Measurements from ENCODE around the gene SOCS3.

DNA sequence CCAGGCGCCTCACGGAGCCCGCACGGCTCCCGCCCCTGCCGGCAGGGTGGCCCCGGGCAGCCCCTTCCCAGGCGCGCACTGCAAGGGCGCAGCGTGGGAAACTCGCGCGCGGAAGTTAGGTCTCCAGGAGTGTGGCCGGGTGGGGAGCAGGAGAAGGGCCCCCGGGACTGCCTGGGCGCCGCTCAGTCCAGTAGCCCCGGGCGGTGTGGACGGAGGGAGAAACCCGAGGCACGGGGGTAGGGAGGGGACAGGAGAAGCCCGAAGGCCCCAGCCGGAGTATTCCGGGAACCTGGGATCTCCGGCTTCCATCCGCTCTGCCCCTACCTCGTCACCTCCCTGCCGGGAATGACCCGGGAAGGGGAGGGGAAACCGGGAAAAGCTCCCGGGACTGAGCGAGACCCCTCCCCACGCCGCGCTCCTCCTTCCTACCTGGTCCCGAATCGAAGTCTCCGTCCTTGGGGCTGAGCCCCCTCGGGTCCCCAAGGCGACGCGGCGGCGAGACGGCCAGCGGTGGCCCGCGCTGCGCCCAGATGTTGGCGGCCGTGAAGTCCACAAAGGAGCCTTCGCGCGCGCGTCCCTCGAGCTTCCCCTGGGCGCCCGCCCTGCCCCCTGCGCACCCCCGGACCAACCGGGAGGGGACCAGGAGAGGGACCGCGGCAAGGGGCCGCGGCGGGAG lies 418 bp downstream of the SOCS3 start:
- no peak for TF ChIP-seq POLR2A (IDR thresholded peaks at IDR 0.05)
- TF ChIP-seq, protein P1, sequence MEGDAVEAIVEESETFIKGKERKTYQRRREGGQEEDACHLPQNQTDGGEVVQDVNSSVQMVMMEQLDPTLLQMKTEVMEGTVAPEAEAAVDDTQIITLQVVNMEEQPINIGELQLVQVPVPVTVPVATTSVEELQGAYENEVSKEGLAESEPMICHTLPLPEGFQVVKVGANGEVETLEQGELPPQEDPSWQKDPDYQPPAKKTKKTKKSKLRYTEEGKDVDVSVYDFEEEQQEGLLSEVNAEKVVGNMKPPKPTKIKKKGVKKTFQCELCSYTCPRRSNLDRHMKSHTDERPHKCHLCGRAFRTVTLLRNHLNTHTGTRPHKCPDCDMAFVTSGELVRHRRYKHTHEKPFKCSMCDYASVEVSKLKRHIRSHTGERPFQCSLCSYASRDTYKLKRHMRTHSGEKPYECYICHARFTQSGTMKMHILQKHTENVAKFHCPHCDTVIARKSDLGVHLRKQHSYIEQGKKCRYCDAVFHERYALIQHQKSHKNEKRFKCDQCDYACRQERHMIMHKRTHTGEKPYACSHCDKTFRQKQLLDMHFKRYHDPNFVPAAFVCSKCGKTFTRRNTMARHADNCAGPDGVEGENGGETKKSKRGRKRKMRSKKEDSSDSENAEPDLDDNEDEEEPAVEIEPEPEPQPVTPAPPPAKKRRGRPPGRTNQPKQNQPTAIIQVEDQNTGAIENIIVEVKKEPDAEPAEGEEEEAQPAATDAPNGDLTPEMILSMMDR (IDR thresholded peaks at IDR 0.05): no peak
- TF ChIP-seq EP300 (IDR thresholded peaks at IDR 0.05): no peak

Data from tibial nerve (tissue), 4 donors.